A673 (cell line): ENCODE results near the gene TBC1D22A. TPM values are rescaled to one million over a fixed set of nuclear protein-coding genes. Genes with fewer than 3 reads are reported as not detected.

Source experiments
- BruUV-seq: library from RNA; stranded (reverse); fragments of 400-500 nt; replicated peaks from 2 replicates; lab custom pipeline; 2021; lab: Mats Ljungman, UMichigan
- CTCF ChIA-PET: fragments of 300-600 bp; sonication (Branson Sonifier 250); formaldehyde crosslinking; loops from one replicate; lab custom pipeline; 2022; ENCODE audit warnings: antibody characterized with exemption; lab: Charles Lee
- POLR2A ChIA-PET: fragments of 300-600 bp; sonication (Branson Sonifier 250); formaldehyde crosslinking; loops from one replicate; lab custom pipeline; 2022; ENCODE audit warnings: antibody characterized with exemption; ENCODE audit not compliant: low non-redundant PET; lab: Charles Lee
- DNase-seq: peaks from one replicate; pipeline ENCODE4 v3.0.0-alpha.2; 2015; ENCODE audit warnings: low spot score
- H3K27ac ChIP-seq: fragments of 200-600 bp; sonication (generic); 2 replicates; pipeline ENCODE4 v1.5.1; 2016; ENCODE audit warnings: mixed run types, low read depth, mild to moderate bottlenecking, mixed read lengths, antibody characterized with exemption, low read length; ENCODE audit not compliant: poor library complexity, severe bottlenecking
- H3K27me3 ChIP-seq: fragments of 200-600 bp; sonication (generic); replicated peaks from 2 replicates; pipeline ENCODE4 v1.6.1; 2017; ENCODE audit warnings: mixed run types, low read depth, mild to moderate bottlenecking, mixed read lengths, antibody characterized with exemption, low read length; ENCODE audit not compliant: insufficient read depth, poor library complexity
- H3K36me3 ChIP-seq: fragments of 200-600 bp; sonication (generic); 2 replicates; pipeline ENCODE4 v1.6.1; 2016; ENCODE audit warnings: mixed run types, mild to moderate bottlenecking, mixed read lengths, antibody characterized with exemption, low read length; ENCODE audit not compliant: insufficient read depth, poor library complexity, severe bottlenecking
- H3K4me1 ChIP-seq: fragments of 200-600 bp; sonication (generic); 2 replicates; pipeline ENCODE4 v1.6.1; 2017; ENCODE audit warnings: mixed run types, mild to moderate bottlenecking, mixed read lengths, antibody characterized with exemption, low read length; ENCODE audit not compliant: insufficient read depth, poor library complexity, severe bottlenecking
- H3K4me3 ChIP-seq: fragments of 200-600 bp; sonication (generic); 2 replicates; pipeline ENCODE4 v1.5.1; 2016; ENCODE audit warnings: low read depth, mixed run types, mild to moderate bottlenecking, mixed read lengths, low read length; ENCODE audit not compliant: poor library complexity, severe bottlenecking
- H3K9me3 ChIP-seq: fragments of 200-600 bp; sonication (generic); 2 replicates; pipeline ENCODE4 v1.6.1; 2016; ENCODE audit warnings: mixed run types, low read depth, mild to moderate bottlenecking, mixed read lengths, antibody characterized with exemption, low read length; ENCODE audit not compliant: poor library complexity, severe bottlenecking
- CTCF ChIP-seq: fragments of 300-800, 200-600 bp; sonication (generic); conservative IDR thresholded peaks from 2 replicates; pipeline ENCODE4 v1.5.1; 2017; ENCODE audit warnings: low read depth, mild to moderate bottlenecking, antibody characterized with exemption, low read length, moderate library complexity, mixed read lengths
- EZH2 ChIP-seq: fragments of 200-600 bp; sonication (generic); IDR thresholded peaks from 2 replicates; pipeline ENCODE4 v1.6.1; 2017; ENCODE audit warnings: borderline replicate concordance, low read depth, mild to moderate bottlenecking, mixed read lengths, antibody characterized with exemption, low read length; ENCODE audit not compliant: poor library complexity, severe bottlenecking
- intact Hi-C: fragments of 100-400 bp; cut with micrococcal nuclease; formaldehyde crosslinking; loops from one replicate; pipeline ENCODE4 v1.10.0; 2022; ENCODE audit not compliant: unreplicated experiment
- total RNA-seq: library from RNA; stranded (reverse); gene quantifications from 2 replicates; pipeline ENCODE4 v1.2.3, GENCODE V29; 2021

The TBC1D22A gene
- total RNA-seq, 1 experiment from 2014 or later = 22.5 TPM

- intact Hi-C loops = no loop called here
- no peaks in the 10 kb centered on the region for H3K36me3 ChIP-seq
- BruUV-seq = no TSS peak
- no peak overlapping the region for H3K27ac ChIP-seq
- H3K27me3 ChIP-seq = no peaks in the 10 kb centered on the region
- H3K9me3 ChIP-seq = no peaks in the 10 kb centered on the region
- CTCF ChIA-PET = no interaction called here
- H3K4me1 ChIP-seq = no peaks in the 10 kb centered on the region
- no peak for DNase-seq
- TF ChIP-seq EZH2 = no peak
- TF ChIP-seq CTCF = no peak
- no peak overlapping the region for H3K4me3 ChIP-seq
- POLR2A ChIA-PET = no interaction called here
Observed at GRCh38 chr22:46865052-46865434, 102.6 kb downstream of the TBC1D22A start.

- intact Hi-C loops = no loop called here
Observed at GRCh38 chr22:46865642-46866041, 103.2 kb downstream of the TBC1D22A start.

GRCh38 chr22:46866591-46866990 lies 104.1 kb downstream of the TBC1D22A start:
- H3K4me3 ChIP-seq = no peak overlapping the region
- TF ChIP-seq CTCF (no peak), EZH2 (no peak)
- DNase-seq = no peak
- BruUV-seq = no TSS peak
- ChIA-PET CTCF (no interaction called here), POLR2A (no interaction called here)
- no peaks in the 10 kb centered on the region for H3K4me1 ChIP-seq
- intact Hi-C loops = no loop called here
- H3K27ac ChIP-seq = no peak overlapping the region
- H3K9me3 ChIP-seq = peaks cover 10% of the 10 kb centered on the region
- no peaks in the 10 kb centered on the region for H3K36me3 ChIP-seq
- no peaks in the 10 kb centered on the region for H3K27me3 ChIP-seq

More at GRCh38 chr22:46865642-46866041, 103.2 kb downstream of the TBC1D22A start:
- Histone ChIP-seq H3K4me3 (no peak overlapping the region), H3K36me3 (no peaks in the 10 kb centered on the region), H3K27me3 (no peaks in the 10 kb centered on the region), H3K27ac (no peak overlapping the region), H3K9me3 (peaks cover under 1% of the 10 kb centered on the region), H3K4me1 (no peaks in the 10 kb centered on the region)
- no TSS peak for BruUV-seq
- DNase-seq = no peak
- POLR2A ChIA-PET = no interaction called here
- CTCF ChIA-PET = no interaction called here
- TF ChIP-seq EZH2 (no peak), CTCF (no peak)
